Measurements from ENCODE around the gene TBC1D22A. TPM values are rescaled to one million over a fixed set of nuclear protein-coding genes. Genes with fewer than 3 reads are reported as not detected.

The TBC1D22A gene
- 35.3 and 40.0 TPM in 2 replicates for total RNA-seq

GRCh38 chr22:46762238-46763050 lies at the start of gene TBC1D22A:
Gene TBC1D22A (plus strand): TSS chr22:46762650. CDS start chr22:46762787, 137 bp downstream.

GRCh38 chr22:46737976-46738646 lies 24.3 kb upstream of the TBC1D22A start, which contains the start of gene CERK:
Gene CERK (minus strand): TSS chr22:46738252. CDS start chr22:46738148, 104 bp downstream.

Other genes starting within 250 kb of the TBC1D22A start
- 78.5 and 135 TPM in 2 replicates for gene CELSR1, start 225.0 kb upstream of the TBC1D22A start, total RNA-seq
- gene GRAMD4, start 142.3 kb upstream of the TBC1D22A start, total RNA-seq, result 12.2 and 20.4 TPM in 2 replicates
- gene CERK, start 24.4 kb upstream of the TBC1D22A start, total RNA-seq, result 22.4 and 24.5 TPM in 2 replicates